Bronchial epithelial cell (primary cell): Measurements from ENCODE around the gene UBTD2. TPM values are rescaled to one million over a fixed set of nuclear protein-coding genes. Genes with fewer than 3 reads are reported as not detected.

ENCODE experiments used
- DNase-seq: peaks from one replicate; pipeline ENCODE4 v3.0.0-alpha.2; 2010; ENCODE audit warnings: low read depth
- FAIRE-seq: peaks from 2 replicates; lab custom pipeline; 2011; peaks lifted over from hg19 to GRCh38; lab: Jason Lieb, UNC
- H3K27me3 ChIP-seq: 2 replicates; pipeline ENCODE4 v1.5.1; 2011; ENCODE audit warnings: low read length; ENCODE audit not compliant: control insufficient read depth, insufficient read depth
- H3K36me3 ChIP-seq: 2 replicates; pipeline ENCODE4 v1.5.1; 2011; ENCODE audit warnings: low read length; ENCODE audit not compliant: control insufficient read depth, insufficient read depth
- H3K4me3 ChIP-seq: 2 replicates; pipeline ENCODE4 v1.5.1; 2011; ENCODE audit warnings: mild to moderate bottlenecking, low read depth, low read length, control low read depth
- CTCF ChIP-seq: IDR thresholded peaks from 2 replicates; pipeline ENCODE4 v1.5.1; 2011; ENCODE audit warnings: mild to moderate bottlenecking, moderate library complexity, low read length, control low read depth, inconsistent platforms; ENCODE audit not compliant: insufficient read depth, severe bottlenecking
- total RNA-seq: library from RNA; depleted of rRNA; stranded (reverse); fragments of >200 nt; gene quantifications from 2 replicates; pipeline ENCODE4 v1.2.1, GENCODE V29; 2014

UBTD2 gene
- total RNA-seq, 1 donor from 2014 or later = 20.8 TPM

- H3K4me3 ChIP-seq = no peak overlapping the region
- no peaks in the 10 kb centered on the region for H3K36me3 ChIP-seq
- H3K27me3 ChIP-seq = no peaks in the 10 kb centered on the region
- TF ChIP-seq CTCF = no peak
- DNase-seq = no peak
- no peak for FAIRE-seq
Observed at GRCh38 chr5:172311026-172311425, 27.5 kb upstream of the UBTD2 start.

DNA sequence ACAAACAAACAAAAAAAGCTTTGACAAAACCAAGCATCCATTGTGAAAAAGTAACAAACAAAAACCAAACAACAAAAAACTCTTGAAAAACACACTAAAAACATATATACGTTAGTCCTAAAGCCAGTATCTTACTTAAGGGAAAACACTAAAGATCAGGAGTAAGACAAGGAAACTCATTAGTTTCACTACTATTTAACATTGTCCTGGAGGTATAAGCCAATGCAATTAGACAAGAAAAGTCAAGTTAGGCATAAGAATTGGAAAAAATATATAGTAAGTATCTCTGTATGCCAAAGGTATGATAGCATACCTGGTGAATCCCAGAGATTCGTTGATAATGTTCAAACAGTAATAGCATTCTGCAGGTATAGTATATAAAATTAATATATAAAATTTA is 21.8 kb upstream of the UBTD2 start:
- Histone ChIP-seq H3K36me3 (no peaks in the 10 kb centered on the region), H3K4me3 (no peak overlapping the region), H3K27me3 (no peaks in the 10 kb centered on the region)
- FAIRE-seq (no peak), DNase-seq (no peak)
- TF ChIP-seq CTCF = no peak

DNA sequence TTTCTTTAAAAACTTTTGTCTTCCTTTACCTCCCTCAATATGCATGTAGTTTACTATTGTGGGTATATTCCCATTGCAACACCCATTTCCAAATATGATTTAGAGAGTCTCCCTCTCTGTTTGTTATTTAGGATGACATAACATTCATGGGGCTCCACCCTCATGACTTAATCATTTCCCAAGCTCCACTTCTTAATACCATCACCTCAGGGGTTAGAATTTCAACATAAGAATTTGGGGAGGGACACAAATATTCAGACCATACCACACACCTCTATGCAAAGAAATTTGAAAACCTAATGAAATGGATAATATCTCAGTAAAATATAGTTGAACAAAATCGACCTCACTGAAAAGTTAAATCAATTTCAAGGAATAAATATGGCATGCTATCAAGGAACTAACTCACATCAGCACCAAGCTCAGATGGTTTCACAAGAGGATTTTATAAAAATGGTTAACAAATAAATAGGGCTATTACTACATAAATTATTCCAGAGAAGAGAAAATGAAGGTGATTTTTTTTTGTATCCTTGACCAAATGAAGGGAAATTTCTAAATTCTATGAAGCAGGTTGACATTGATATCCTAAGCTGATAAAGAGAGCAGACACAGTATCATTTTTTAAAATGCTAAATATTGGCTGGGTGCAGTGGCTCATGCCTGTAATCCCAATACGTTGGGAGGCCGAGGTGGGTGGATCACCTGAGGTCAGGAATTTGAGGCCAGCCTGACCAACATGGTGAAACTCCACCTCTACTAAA is 20.2 kb upstream of the UBTD2 start:
- DNase-seq (peak; percentile 80), FAIRE-seq (no peak)
- no peak for TF ChIP-seq CTCF
- Histone ChIP-seq H3K27me3 (no peaks in the 10 kb centered on the region), H3K36me3 (no peaks in the 10 kb centered on the region), H3K4me3 (no peak overlapping the region)

DNA sequence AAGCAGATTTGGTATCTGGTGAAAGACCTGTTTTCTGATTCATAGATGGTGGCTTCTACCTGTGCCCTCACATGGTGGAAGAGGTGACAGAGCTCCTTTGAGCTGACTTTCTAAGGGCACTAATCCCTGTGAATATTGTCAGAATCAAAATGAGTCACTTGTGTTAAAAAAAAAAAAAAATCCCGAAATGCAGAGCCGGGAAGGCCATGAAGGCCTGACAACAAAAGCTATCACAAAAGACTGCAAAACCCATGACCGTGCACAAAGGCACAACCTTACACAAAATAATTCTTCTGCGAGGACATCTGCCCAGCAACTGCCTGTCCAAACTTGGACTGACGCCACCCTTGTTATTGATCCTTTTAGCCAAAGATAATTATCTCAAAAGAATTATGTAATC is 19.6 kb upstream of the UBTD2 start:
- no peak for DNase-seq
- no peak for FAIRE-seq
- no peak for TF ChIP-seq CTCF
- H3K36me3 ChIP-seq = no peaks in the 10 kb centered on the region
- no peak overlapping the region for H3K4me3 ChIP-seq
- H3K27me3 ChIP-seq = no peaks in the 10 kb centered on the region

- Histone ChIP-seq H3K36me3 (no peaks in the 10 kb centered on the region), H3K27me3 (no peaks in the 10 kb centered on the region), H3K4me3 (no peak overlapping the region)
- no peak for TF ChIP-seq CTCF
- DNase-seq (no peak), FAIRE-seq (no peak)
Observed at GRCh38 chr5:172302047-172302710, 18.6 kb upstream of the UBTD2 start.
